Lower lobe of right lung (tissue), 2 donors: ENCODE measurements around the gene GALNT11. TPM values are rescaled to one million over a fixed set of nuclear protein-coding genes. Genes with fewer than 3 reads are reported as not detected.

ENCODE experiments used
- ATAC-seq, 2 donors: fragments of 200-7000 bp; cut with Tn5 transposase; one replicate each; pipeline ENCODE4 v1.9.1; 2020 to 2022; ENCODE audit warnings: mild to moderate bottlenecking in 2 of 2, moderate library complexity in 2 of 2
- DNase-seq: peaks from one replicate; pipeline ENCODE4 v3.0.0-alpha.2; 2020
- H3K27ac ChIP-seq: fragments of 200-600 bp; one replicate; pipeline ENCODE4 v1.8.0; 2022
- H3K27me3 ChIP-seq: fragments of 200-600 bp; one replicate; pipeline ENCODE4 v1.8.0; 2022; ENCODE audit warnings: low read depth
- H3K36me3 ChIP-seq: fragments of 200-600 bp; one replicate; pipeline ENCODE4 v1.8.0; 2022; ENCODE audit warnings: mild to moderate bottlenecking
- H3K4me1 ChIP-seq: fragments of 200-600 bp; one replicate; pipeline ENCODE4 v1.8.0; 2022
- H3K4me3 ChIP-seq: fragments of 200-600 bp; one replicate; pipeline ENCODE4 v1.8.0; 2022; ENCODE audit warnings: mild to moderate bottlenecking
- H3K9me3 ChIP-seq: fragments of 200-600 bp; one replicate; pipeline ENCODE4 v1.8.0; 2022
- CTCF ChIP-seq: fragments of 200-600 bp; IDR thresholded peaks from one replicate; pipeline ENCODE4 v1.8.0; 2022; ENCODE audit warnings: antibody characterized with exemption, mild to moderate bottlenecking
- intact Hi-C: fragments of 100-400 bp; cut with DNase I; formaldehyde crosslinking; loops from one replicate; pipeline ENCODE4 v1.11.0; 2022
- total RNA-seq: library from RNA; stranded (reverse); fragmentation: NEBNext Ultra II Directional; extraction: Animal tissue kit (Norgen Biotek cat#: 25700); gene quantifications from one replicate; pipeline ENCODE4 v1.2.1, GENCODE V29; 2021
- donor health status: DM: no; HTN: yes; CAD: no; lungs with severe emphysema.

The GALNT11 gene
- total RNA-seq, 1 donor from 2014 or later: 39.6 TPM

- TF ChIP-seq CTCF: no peak
- Histone ChIP-seq H3K36me3 (peaks cover 100% of the 10 kb centered on the region), H3K27me3 (no peaks in the 10 kb centered on the region), H3K27ac (no peak overlapping the region), H3K4me3 (no peak overlapping the region), H3K9me3 (no peaks in the 10 kb centered on the region), H3K4me1 (no peaks in the 10 kb centered on the region)
- intact Hi-C loops: no loop called here
- DNase-seq (no peak), ATAC-seq (no peak)
Observed at GRCh38 chr7:152152267-152152666, 126.8 kb downstream of the GALNT11 start.

GRCh38 chr7:152158801-152159587, 133.5 kb downstream of the GALNT11 start:
- ATAC-seq (peak in 1 of 2 donors; percentile 60), DNase-seq (no peak)
- no peak overlapping the region for H3K27ac ChIP-seq
- H3K36me3 ChIP-seq: peaks cover 99% of the 10 kb centered on the region
- no peaks in the 10 kb centered on the region for H3K27me3 ChIP-seq
- intact Hi-C loops: no loop called here
- H3K4me3 ChIP-seq: no peak overlapping the region
- H3K4me1 ChIP-seq: no peaks in the 10 kb centered on the region
- no peak for TF ChIP-seq CTCF
- H3K9me3 ChIP-seq: no peaks in the 10 kb centered on the region

- H3K27ac ChIP-seq: no peak overlapping the region
- H3K4me1 ChIP-seq: no peaks in the 10 kb centered on the region
- peaks cover 95% of the 10 kb centered on the region for H3K36me3 ChIP-seq
- TF ChIP-seq CTCF: no peak
- no peaks in the 10 kb centered on the region for H3K9me3 ChIP-seq
- no peaks in the 10 kb centered on the region for H3K27me3 ChIP-seq
- intact Hi-C loops: no loop called here
- H3K4me3 ChIP-seq: no peak overlapping the region
- ATAC-seq (no peak), DNase-seq (no peak)
Observed at GRCh38 chr7:152161171-152161570, 135.7 kb downstream of the GALNT11 start.

- DNase-seq (no peak), ATAC-seq (no peak)
- H3K4me3 ChIP-seq: no peak overlapping the region
- H3K27me3 ChIP-seq: no peaks in the 10 kb centered on the region
- no peak overlapping the region for H3K27ac ChIP-seq
- TF ChIP-seq CTCF: no peak
- no peaks in the 10 kb centered on the region for H3K4me1 ChIP-seq
- H3K36me3 ChIP-seq: peaks cover 95% of the 10 kb centered on the region
- no peaks in the 10 kb centered on the region for H3K9me3 ChIP-seq
- intact Hi-C loops: no loop called here
Observed at GRCh38 chr7:152162287-152162686, 136.8 kb downstream of the GALNT11 start.

Other genes with a start within 250 kb of the GALNT11 start
- 35.4 TPM for gene PRKAG2, start 148.6 kb upstream of the GALNT11 start, total RNA-seq
- not detected for gene GALNTL5, start 69.2 kb upstream of the GALNT11 start, total RNA-seq